Activated CD4-positive, alpha-beta T cell treated with anti-CD3 and anti-CD28 coated beads, Interleukin-2, amount 50 U/mL, for 4 hours (primary cell): ENCODE results near the gene CLK3.
"Not testable (repeated sequence)": the region's sequence is repeated elsewhere in the genome, so short reads cannot be mapped to it uniquely, and the experiment has no call there.

ENCODE experiments used
- DNase-seq, 2 experiments: peaks; one replicate each; pipeline ENCODE4 v3.0.0-alpha.2; 2020

The CLK3 gene

GRCh38 chr15:74621936-74622335, 6.3 kb downstream of the CLK3 start:
- DNase-seq: no peak

- DNase-seq: no peak
Observed at GRCh38 chr15:74622758-74623157, 7.1 kb downstream of the CLK3 start.

- DNase-seq: no peak
Observed at GRCh38 chr15:74624020-74624602, 8.5 kb downstream of the CLK3 start.

DNA sequence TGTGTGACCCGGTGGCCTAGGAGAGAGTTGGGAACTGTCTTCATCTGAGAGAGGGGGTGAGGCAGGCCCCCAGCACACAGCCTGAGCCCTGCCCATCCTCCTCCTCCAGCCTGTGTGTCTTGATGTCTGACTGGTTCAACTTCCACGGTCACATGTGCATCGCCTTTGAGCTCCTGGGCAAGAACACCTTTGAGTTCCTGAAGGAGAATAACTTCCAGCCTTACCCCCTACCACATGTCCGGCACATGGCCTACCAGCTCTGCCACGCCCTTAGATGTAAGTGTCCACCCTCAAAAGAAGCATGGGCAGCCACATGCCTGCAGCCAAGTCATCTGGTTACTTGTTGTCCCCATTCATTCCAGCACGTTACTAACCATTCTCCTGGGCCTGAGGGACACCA, 10.1 kb downstream of the CLK3 start:
- DNase-seq: no peak

DNA sequence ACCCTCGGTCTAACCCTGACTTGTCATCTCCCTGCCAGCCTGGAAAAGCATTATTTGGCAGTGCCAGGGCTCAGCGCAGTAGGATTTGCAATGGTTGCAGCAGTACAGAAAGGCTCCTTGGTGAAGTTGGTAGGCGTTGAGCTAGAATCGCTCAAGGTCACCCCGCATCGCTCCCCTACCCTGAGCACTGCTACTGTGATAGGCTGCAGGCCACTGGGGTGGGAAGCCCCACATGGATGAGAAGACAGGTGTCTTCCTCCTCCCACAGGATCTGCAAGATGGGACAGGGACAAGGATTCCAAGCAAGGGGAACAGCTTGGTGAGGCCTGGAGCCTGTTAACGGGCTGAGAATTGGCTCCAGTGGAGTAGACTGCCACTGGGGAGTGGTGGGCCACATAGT, 10.7 kb downstream of the CLK3 start:
- no peak for DNase-seq

DNA sequence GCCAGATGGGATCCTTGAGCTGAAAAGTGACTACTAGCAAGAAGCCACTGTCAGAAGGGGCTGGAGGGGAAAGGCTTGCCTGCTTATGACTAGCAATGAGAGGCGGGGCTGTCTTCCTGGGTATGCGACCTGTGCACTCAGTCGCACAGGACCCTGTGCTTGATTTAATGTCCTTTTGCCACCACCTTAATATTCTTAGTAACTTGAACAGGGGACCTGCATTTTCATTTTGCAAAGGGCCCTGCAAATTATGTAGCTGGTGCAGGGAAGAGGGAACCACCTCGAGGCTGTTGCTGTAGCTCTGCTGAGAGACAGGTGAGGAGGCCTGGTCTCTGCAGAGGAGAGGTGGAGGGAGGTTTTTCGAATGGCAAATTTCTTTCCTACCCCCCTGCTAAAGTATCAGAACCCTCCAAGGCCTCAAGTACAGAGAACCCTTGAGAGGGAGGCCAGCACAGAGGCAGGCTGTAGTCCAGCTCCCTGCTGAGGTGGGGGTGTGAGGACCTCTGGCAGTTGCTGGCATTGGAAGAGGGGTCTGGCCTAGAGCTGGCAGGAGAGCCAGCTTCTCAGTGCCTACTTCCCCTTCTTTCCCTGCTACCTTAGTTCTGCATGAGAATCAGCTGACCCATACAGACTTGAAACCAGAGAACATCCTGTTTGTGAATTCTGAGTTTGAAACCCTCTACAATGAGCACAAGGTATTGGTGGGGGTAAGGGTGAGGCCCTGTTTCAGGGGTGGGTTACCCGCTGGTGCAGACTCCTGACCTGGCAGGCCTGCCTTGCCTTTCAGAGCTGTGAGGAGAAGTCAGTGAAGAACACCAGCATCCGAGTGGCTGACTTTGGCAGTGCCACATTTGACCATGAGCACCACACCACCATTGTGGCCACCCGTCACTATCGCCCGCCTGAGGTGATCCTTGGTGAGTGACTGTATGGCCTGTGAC, 11.4 kb downstream of the CLK3 start:
- no peak for DNase-seq

GRCh38 chr15:74627766-74628165, 12.1 kb downstream of the CLK3 start:
- no peak for DNase-seq

- no peak for DNase-seq
Observed at GRCh38 chr15:74628199-74628598, 12.6 kb downstream of the CLK3 start.

- no peak for DNase-seq
Observed at GRCh38 chr15:74628949-74629348, 13.3 kb downstream of the CLK3 start.

- not testable (repeated sequence) for DNase-seq
Observed at GRCh38 chr15:74629696-74630095, 14.1 kb downstream of the CLK3 start.

- no peak for DNase-seq
Observed at GRCh38 chr15:74630284-74631086, 14.8 kb downstream of the CLK3 start.

- no peak for DNase-seq
Observed at GRCh38 chr15:74631087-74631385, 15.4 kb downstream of the CLK3 start.

- DNase-seq: no peak
Observed at GRCh38 chr15:74631408-74631807, 15.8 kb downstream of the CLK3 start.

GRCh38 chr15:74631935-74632560, 16.4 kb downstream of the CLK3 start:
- peak; percentile 47 to 51 for DNase-seq

GRCh38 chr15:74632601-74633000, 17.0 kb downstream of the CLK3 start:
- DNase-seq: no peak

DNA sequence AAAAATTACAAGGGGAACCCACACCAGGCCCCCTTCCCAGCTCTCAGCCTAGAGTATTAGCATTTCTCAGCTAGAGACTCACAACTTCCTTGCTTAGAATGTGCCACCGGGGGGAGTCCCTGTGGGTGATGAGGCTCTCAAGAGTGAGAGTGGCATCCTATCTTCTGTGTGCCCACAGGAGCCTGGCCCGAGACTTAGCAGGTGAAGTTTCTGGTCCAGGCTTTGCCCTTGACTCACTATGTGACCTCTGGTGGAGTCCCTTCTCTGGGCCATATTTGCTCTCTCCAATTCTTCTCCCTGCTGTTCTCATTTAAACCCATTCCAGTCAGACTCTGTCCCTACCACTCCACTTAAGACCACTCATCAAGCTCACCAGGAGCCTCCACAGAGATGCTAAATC, 18.1 kb downstream of the CLK3 start:
- no peak for DNase-seq

- DNase-seq: peak; percentile 69
Observed at GRCh38 chr15:74635228-74635627, 19.6 kb downstream of the CLK3 start.

DNA sequence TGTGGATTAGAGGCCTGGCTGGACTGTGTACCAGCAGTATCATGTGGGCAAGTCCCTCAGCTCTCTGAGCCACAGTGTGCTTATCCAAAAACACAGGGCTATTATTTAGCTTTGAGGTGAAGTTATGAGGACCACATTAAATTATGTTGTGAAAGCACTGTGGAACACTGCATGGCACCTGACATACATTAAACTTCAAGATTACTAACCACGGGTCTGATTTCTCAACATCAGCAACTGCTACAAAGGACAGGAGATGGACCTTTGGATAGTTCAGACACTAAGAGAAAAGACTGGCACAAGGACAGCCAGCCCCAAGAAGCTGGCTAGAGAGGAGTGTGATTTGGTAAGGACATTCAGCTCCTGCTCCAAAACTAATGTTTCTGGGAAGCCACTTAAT, 21.3 kb downstream of the CLK3 start:
- DNase-seq: no peak

DNA sequence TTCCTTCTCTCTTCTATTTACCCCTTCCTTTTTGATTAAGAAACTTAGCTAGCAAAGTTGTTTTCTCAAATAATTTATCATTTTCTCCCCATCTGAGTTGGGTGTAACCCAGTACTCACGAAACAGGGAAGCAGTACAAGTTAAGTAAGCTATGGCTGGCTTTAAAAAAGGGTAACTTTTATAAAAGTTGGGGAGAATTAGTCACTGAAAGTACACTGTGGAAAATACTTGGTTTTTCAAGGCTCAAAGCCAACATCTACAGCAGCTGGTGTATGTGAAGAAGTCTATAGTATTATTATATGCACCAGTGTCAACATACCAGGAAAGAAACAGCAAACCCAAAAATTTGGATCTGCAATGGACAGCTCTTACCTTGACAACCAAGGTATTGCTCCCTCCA, 25.5 kb downstream of the CLK3 start:
- no peak for DNase-seq

GRCh38 chr15:74642348-74642733, 26.7 kb downstream of the CLK3 start:
- DNase-seq: no peak

DNA sequence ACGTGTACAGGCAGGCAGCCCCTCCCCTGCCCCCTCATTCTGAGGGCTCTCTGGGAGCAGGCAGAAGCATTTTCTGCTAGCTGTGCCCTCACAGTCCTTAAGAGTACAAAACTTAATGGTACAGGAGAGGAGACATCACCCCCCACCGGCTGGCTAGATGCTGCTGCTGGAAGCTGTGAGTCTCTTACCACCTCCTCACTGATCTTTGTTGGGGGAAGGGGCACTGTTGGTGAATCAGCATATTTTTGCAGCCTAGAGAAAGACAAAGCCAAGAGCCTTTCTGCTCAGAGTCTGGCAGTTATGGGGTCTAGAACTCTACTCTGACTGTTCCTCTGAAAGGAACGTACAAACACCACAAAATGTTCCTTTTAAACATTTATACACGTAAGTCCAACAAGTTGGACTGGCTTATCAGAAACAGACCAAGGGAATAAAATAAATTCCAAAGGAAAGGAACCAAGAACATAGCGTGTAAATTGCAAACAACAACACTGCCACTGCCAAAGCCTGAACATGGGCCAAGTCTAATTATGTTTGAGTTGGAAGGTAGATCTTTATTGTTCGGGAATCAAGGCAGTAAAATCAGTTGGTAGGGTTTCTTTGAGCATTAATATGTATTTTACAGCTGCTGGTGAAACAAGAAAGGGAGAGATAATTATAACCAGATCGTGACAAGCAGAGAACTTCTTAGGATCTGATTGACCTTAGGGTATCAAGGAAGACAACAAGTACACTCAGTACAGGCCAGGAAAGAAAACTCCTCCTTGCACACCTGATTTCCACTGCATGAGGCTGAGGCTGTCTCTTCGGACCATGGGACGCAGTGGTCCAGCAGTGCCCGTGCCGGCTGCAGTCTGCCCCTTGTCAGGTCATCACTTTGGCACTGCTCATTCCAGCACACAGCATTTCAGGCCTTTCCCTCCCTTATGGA, 27.4 kb downstream of the CLK3 start:
- no peak for DNase-seq

DNA sequence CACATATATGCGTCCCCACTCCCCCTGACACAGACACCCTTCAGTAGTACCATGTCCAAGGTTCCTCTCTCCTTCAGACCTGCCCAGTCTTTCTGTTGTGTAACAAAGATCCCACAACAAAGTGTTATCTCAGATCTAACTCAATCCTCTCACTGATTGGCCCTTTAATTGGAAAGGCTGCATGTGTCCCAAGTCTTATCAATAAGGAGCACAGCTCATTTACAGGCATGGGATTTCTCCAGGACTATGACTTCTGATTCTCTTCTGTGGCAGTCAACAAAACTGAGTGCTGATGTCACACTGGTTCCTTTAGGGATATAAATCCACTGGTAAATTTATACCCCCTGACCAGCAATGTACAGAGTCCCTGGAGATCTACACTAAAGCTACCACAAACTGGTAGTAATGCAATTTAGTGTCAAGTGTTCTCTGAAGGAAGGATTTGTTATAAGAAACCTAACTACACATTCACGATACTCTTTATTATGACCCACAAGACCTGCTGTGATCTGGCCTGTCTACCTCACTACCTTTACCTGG, 28.1 kb downstream of the CLK3 start:
- DNase-seq: no peak
